Activated CD4-positive, alpha-beta T cell treated with anti-CD3 and anti-CD28 coated beads, Interleukin-2, amount 10 ng/mL, durations not matched to agents 7 days and 5 days (primary cell): ENCODE data around the gene XYLB. TPM values are rescaled to one million over a fixed set of nuclear protein-coding genes. Genes with fewer than 3 reads are reported as not detected.

Experiments used
- CTCF ChIA-PET: fragments of 350-600 bp; sonication (Branson Sonifier 250); formaldehyde crosslinking; loops from one replicate; lab custom pipeline; 2021; ENCODE audit warnings: antibody characterized with exemption; lab: Charles Lee
- POLR2A ChIA-PET: fragments of 350-600 bp; sonication (Branson Sonifier 250); formaldehyde crosslinking; loops from one replicate; lab custom pipeline; 2021; ENCODE audit warnings: antibody characterized with exemption; lab: Charles Lee
- DNase-seq: peaks from one replicate; pipeline ENCODE4 v3.0.0-alpha.2; 2020
- H3K27ac Mint-ChIP-seq: one replicate; pipeline ENCODE4 v1.8.0; 2021; ENCODE audit warnings: mild to moderate bottlenecking, moderate library complexity, mixed read lengths
- H3K27me3 Mint-ChIP-seq: one replicate; pipeline ENCODE4 v1.8.0; 2021; ENCODE audit warnings: mixed read lengths
- H3K36me3 Mint-ChIP-seq: one replicate; pipeline ENCODE4 v1.8.0; 2021; ENCODE audit warnings: low read depth, mixed read lengths
- H3K4me1 Mint-ChIP-seq: one replicate; pipeline ENCODE4 v1.8.0; 2021; ENCODE audit warnings: mixed read lengths
- H3K4me3 Mint-ChIP-seq: one replicate; pipeline ENCODE4 v1.8.0; 2021; ENCODE audit warnings: mild to moderate bottlenecking, moderate library complexity, mixed read lengths
- H3K9me3 Mint-ChIP-seq: one replicate; pipeline ENCODE4 v1.8.0; 2021; ENCODE audit warnings: mixed read lengths
- total RNA-seq, 2 experiments: library from RNA; stranded (reverse); gene quantifications; one replicate each; pipeline ENCODE4 v1.2.3, GENCODE V29; 2021

Gene XYLB
- total RNA-seq, 2 experiments from 2014 or later, result 6.9 to 7.0 TPM

- ChIA-PET CTCF (interaction anchor here (0.6 to 1.4 kb wide), 2 partner anchors 19 to 48 kb away, joined by 3 read pairs; no protein-coding TSS in a partner anchor), POLR2A (no interaction called here)
- Mint-ChIP-seq H3K27me3 (no peaks in the 10 kb centered on the region), H3K36me3 (peaks cover 41% of the 10 kb centered on the region), H3K9me3 (no peaks in the 10 kb centered on the region), H3K4me1 (peaks cover 32% of the 10 kb centered on the region), H3K4me3 (no peak overlapping the region), H3K27ac (peak overlapping the region; percentile 50)
- DNase-seq, result no peak
Measured at GRCh38 chr3:38370149-38370548, 23.6 kb downstream of the XYLB start.

DNA sequence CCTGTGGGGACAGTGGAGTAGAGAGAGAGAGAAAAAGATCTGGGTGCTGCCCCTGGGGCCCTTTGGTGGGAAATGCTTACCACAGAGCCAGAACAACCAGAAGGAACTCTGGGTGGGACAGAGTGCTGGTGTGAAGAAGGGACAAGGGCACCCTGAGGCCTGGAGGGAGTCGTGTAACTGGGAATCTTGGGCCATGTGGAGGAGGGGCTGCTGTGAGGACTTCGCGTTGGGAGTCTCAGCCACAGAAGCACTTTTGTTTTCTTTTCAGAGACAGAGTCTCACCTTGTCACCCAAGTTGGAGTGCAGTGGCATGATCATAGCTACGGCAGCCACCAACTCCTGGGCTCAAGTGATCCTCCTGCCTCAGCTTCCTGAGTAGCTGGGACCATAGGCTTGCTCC, 24.3 kb downstream of the XYLB start:
- DNase-seq, result no peak
- H3K36me3 Mint-ChIP-seq, result peaks cover 41% of the 10 kb centered on the region
- H3K27me3 Mint-ChIP-seq, result no peaks in the 10 kb centered on the region
- CTCF ChIA-PET, result interaction anchor here (1.4 kb wide), 1 partner anchor 19 kb away, joined by 3 read pairs; no protein-coding TSS in a partner anchor
- POLR2A ChIA-PET, result no interaction called here
- H3K4me1 Mint-ChIP-seq, result peaks cover 36% of the 10 kb centered on the region
- H3K4me3 Mint-ChIP-seq, result no peak overlapping the region
- no peak overlapping the region for H3K27ac Mint-ChIP-seq
- no peaks in the 10 kb centered on the region for H3K9me3 Mint-ChIP-seq

- ChIA-PET POLR2A (no interaction called here), CTCF (interaction anchor here (1.3 kb wide), 1 partner anchor 26 kb away, joined by 3 read pairs; no protein-coding TSS in a partner anchor)
Measured at GRCh38 chr3:38371541-38372213, 25.1 kb downstream of the XYLB start.

GRCh38 chr3:38372214-38372601, 25.6 kb downstream of the XYLB start:
- CTCF ChIA-PET, result interaction anchor here (1.3 kb wide), 1 partner anchor 27 kb away, joined by 3 read pairs; no protein-coding TSS in a partner anchor
- no peak overlapping the region for H3K27ac Mint-ChIP-seq

More at GRCh38 chr3:38371541-38372213, 25.1 kb downstream of the XYLB start:
- Mint-ChIP-seq H3K27me3 (no peaks in the 10 kb centered on the region), H3K27ac (no peak overlapping the region), H3K4me1 (peaks cover 36% of the 10 kb centered on the region), H3K9me3 (no peaks in the 10 kb centered on the region), H3K4me3 (no peak overlapping the region), H3K36me3 (peaks cover 41% of the 10 kb centered on the region)
- no peak for DNase-seq

DNA sequence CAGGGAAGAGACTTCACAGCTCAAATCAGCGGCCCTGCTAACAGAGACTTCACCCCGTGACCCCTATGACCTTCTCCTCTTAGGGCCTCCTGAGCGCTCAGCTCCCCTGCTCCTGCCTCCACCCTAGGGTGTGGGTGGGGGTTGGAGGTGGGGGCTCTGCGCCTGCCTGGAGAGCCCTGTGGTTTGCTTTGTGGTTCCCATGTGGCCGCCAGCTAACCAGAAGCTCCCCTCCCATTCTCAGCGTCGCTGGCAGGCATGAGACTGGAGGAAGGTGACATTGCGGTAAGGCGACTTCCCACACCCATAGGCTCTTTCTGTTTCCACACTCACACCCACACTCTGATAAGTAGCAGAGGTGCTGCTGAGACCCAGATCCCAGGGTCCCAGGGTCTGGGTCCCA, 27.6 kb downstream of the XYLB start:
- ChIA-PET CTCF (no interaction called here), POLR2A (no interaction called here)
- H3K27me3 Mint-ChIP-seq, result no peaks in the 10 kb centered on the region
- no peaks in the 10 kb centered on the region for H3K9me3 Mint-ChIP-seq
- peaks cover 43% of the 10 kb centered on the region for H3K36me3 Mint-ChIP-seq
- H3K4me1 Mint-ChIP-seq, result peaks cover 36% of the 10 kb centered on the region
- peak overlapping the region; percentile 61 for H3K27ac Mint-ChIP-seq
- peak; percentile 63 for DNase-seq
- H3K4me3 Mint-ChIP-seq, result peak overlapping the region; percentile 44

More at GRCh38 chr3:38372214-38372601, 25.6 kb downstream of the XYLB start:
- Mint-ChIP-seq H3K9me3 (no peaks in the 10 kb centered on the region), H3K4me1 (peaks cover 36% of the 10 kb centered on the region), H3K4me3 (no peak overlapping the region), H3K36me3 (peaks cover 43% of the 10 kb centered on the region), H3K27me3 (no peaks in the 10 kb centered on the region)
- POLR2A ChIA-PET, result no interaction called here
- no peak for DNase-seq

- ChIA-PET CTCF (interaction anchor here (1.2 kb wide), 1 partner anchor 14 kb away, joined by 3 read pairs; no protein-coding TSS in a partner anchor), POLR2A (no interaction called here)
- Mint-ChIP-seq H3K27me3 (no peaks in the 10 kb centered on the region), H3K4me1 (peaks cover 36% of the 10 kb centered on the region), H3K9me3 (no peaks in the 10 kb centered on the region), H3K36me3 (peaks cover 46% of the 10 kb centered on the region), H3K4me3 (no peak overlapping the region), H3K27ac (peak overlapping the region; percentile 37)
- no peak for DNase-seq
Measured at GRCh38 chr3:38375072-38375471, 28.5 kb downstream of the XYLB start.

GRCh38 chr3:38375488-38376097, 29.0 kb downstream of the XYLB start:
- Mint-ChIP-seq H3K9me3 (no peaks in the 10 kb centered on the region), H3K27ac (no peak overlapping the region), H3K4me1 (peaks cover 36% of the 10 kb centered on the region), H3K4me3 (no peak overlapping the region), H3K27me3 (no peaks in the 10 kb centered on the region), H3K36me3 (peaks cover 48% of the 10 kb centered on the region)
- no peak for DNase-seq
- ChIA-PET CTCF (interaction anchor here (1.2 kb wide), 1 partner anchor 14 kb away, joined by 3 read pairs; no protein-coding TSS in a partner anchor), POLR2A (interaction anchor here (0.5 kb wide), 1 partner anchor 110 kb away, joined by 3 read pairs; no protein-coding TSS in a partner anchor)

DNA sequence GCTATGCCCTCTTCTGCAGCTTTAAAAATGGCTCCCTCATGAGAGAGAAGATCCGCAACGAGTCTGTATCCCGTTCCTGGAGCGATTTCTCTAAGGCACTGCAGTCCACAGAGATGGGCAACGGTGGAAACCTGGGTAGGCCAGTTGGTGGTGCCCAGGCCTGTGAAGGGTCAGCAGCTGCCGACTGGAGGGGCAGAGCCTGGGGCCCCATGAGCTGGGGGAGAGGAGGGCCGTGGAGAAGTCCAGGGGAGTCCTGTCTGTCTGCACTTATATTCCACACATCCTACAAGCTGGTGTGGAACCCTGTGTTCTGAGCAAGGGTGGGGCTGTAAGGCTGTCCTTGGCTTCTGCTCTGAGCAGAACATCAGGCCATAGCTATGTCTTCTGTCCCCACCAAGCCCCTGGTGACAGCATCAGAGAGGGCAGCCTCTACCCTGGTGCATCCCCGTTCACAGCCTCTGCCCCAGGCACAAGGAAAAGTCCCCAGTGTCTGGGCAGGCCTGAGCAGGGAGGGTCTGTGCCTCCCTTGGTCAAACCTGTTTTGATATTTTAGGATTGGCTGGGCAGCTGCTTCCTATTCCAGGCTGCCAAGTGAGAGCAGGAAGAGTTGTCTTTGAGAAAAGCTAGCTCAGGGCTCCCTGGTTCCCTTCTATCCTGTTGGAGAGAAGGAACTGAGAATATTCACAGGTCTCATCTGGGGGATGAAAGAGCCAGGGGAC, 29.7 kb downstream of the XYLB start:
- Mint-ChIP-seq H3K36me3 (peaks cover 50% of the 10 kb centered on the region), H3K9me3 (peaks cover 2% of the 10 kb centered on the region), H3K4me3 (no peak overlapping the region), H3K4me1 (peaks cover 32% of the 10 kb centered on the region), H3K27me3 (no peaks in the 10 kb centered on the region), H3K27ac (no peak overlapping the region)
- ChIA-PET CTCF (interaction anchor here (1.0 kb wide), 1 partner anchor 38 kb away, joined by 3 read pairs; no protein-coding TSS in a partner anchor), POLR2A (interaction anchor here (0.5 kb wide), 1 partner anchor 110 kb away, joined by 3 read pairs; no protein-coding TSS in a partner anchor)
- no peak for DNase-seq

- Mint-ChIP-seq H3K27ac (no peak overlapping the region), H3K4me3 (no peak overlapping the region), H3K36me3 (peaks cover 50% of the 10 kb centered on the region), H3K9me3 (peaks cover 7% of the 10 kb centered on the region), H3K27me3 (no peaks in the 10 kb centered on the region), H3K4me1 (peaks cover 12% of the 10 kb centered on the region)
- DNase-seq, result no peak
- CTCF ChIA-PET, result interaction anchor here (0.6 to 1.3 kb wide), 3 partner anchors 14 to 82 kb away, joined by 3 read pairs; partner anchors contain the start of gene XYLB
- POLR2A ChIA-PET, result no interaction called here
Measured at GRCh38 chr3:38379201-38379770, 32.7 kb downstream of the XYLB start.

- Mint-ChIP-seq H3K4me1 (no peaks in the 10 kb centered on the region), H3K36me3 (peaks cover 64% of the 10 kb centered on the region), H3K27me3 (no peaks in the 10 kb centered on the region), H3K9me3 (peaks cover 13% of the 10 kb centered on the region), H3K4me3 (no peak overlapping the region), H3K27ac (no peak overlapping the region)
- DNase-seq, result no peak
- POLR2A ChIA-PET, result no interaction called here
- CTCF ChIA-PET, result no interaction called here
Measured at GRCh38 chr3:38382506-38383080, 36.0 kb downstream of the XYLB start.

- Mint-ChIP-seq H3K4me1 (no peaks in the 10 kb centered on the region), H3K4me3 (no peak overlapping the region), H3K27ac (no peak overlapping the region), H3K9me3 (peaks cover 16% of the 10 kb centered on the region), H3K27me3 (no peaks in the 10 kb centered on the region), H3K36me3 (peaks cover 62% of the 10 kb centered on the region)
- ChIA-PET POLR2A (no interaction called here), CTCF (no interaction called here)
- DNase-seq, result no peak
Measured at GRCh38 chr3:38383156-38383875, 36.7 kb downstream of the XYLB start.
